SW480 (cell line): ENCODE measurements around the gene CBL.
A peak's percentile ranks its signal among the peaks of the same experiment; 100 is the strongest.
"Not testable (repeated sequence)": the region's sequence is repeated elsewhere in the genome, so short reads cannot be mapped to it uniquely, and the experiment has no call there.

Source experiments
- DNase-seq: peaks from one replicate; pipeline ENCODE4 v3.0.0-alpha.2; 2016; ENCODE audit warnings: low spot score

The CBL gene

GRCh38 chr11:119218141-119218878 is 12.2 kb downstream of the CBL start:
- DNase-seq, result no peak

GRCh38 chr11:119222308-119222707 is 16.2 kb downstream of the CBL start:
- DNase-seq, result peak; percentile 12

GRCh38 chr11:119222891-119223290 is 16.8 kb downstream of the CBL start:
- no peak for DNase-seq

- DNase-seq, result no peak
Measured at GRCh38 chr11:119223856-119224255, 17.7 kb downstream of the CBL start.

GRCh38 chr11:119228535-119229287 is 22.6 kb downstream of the CBL start:
- DNase-seq, result not testable (repeated sequence)

- DNase-seq, result no peak
Measured at GRCh38 chr11:119229288-119229672, 23.1 kb downstream of the CBL start.

GRCh38 chr11:119229741-119230140 is 23.6 kb downstream of the CBL start:
- DNase-seq, result no peak

- DNase-seq, result no peak
Measured at GRCh38 chr11:119236490-119236889, 30.4 kb downstream of the CBL start.

GRCh38 chr11:119236891-119237290 is 30.8 kb downstream of the CBL start:
- DNase-seq, result no peak

GRCh38 chr11:119237515-119237914 is 31.4 kb downstream of the CBL start:
- no peak for DNase-seq

GRCh38 chr11:119248750-119249670 is 42.9 kb downstream of the CBL start:
- DNase-seq, result no peak

- DNase-seq, result no peak
Measured at GRCh38 chr11:119249671-119250010, 43.5 kb downstream of the CBL start.

GRCh38 chr11:119251114-119251513 is 45.0 kb downstream of the CBL start:
- no peak for DNase-seq

- no peak for DNase-seq
Measured at GRCh38 chr11:119254239-119254638, 48.1 kb downstream of the CBL start.

GRCh38 chr11:119258180-119258579 is 52.0 kb downstream of the CBL start:
- no peak for DNase-seq

- DNase-seq, result no peak
Measured at GRCh38 chr11:119258983-119259382, 52.8 kb downstream of the CBL start.

- no peak for DNase-seq
Measured at GRCh38 chr11:119262668-119263351, 56.7 kb downstream of the CBL start.

- no peak for DNase-seq
Measured at GRCh38 chr11:119263352-119263940, 57.3 kb downstream of the CBL start.

- no peak for DNase-seq
Measured at GRCh38 chr11:119266063-119266462, 59.9 kb downstream of the CBL start.

- no peak for DNase-seq
Measured at GRCh38 chr11:119266517-119267255, 60.5 kb downstream of the CBL start.

- DNase-seq, result no peak
Measured at GRCh38 chr11:119267645-119268044, 61.5 kb downstream of the CBL start.
